NCI-H510A (cell line): ENCODE measurements around the gene FMN1.

Experiments
- DNase-seq: peaks from one replicate; lab custom pipeline; 2025; lab: John Stamatoyannopoulos, UW

The FMN1 gene

DNA sequence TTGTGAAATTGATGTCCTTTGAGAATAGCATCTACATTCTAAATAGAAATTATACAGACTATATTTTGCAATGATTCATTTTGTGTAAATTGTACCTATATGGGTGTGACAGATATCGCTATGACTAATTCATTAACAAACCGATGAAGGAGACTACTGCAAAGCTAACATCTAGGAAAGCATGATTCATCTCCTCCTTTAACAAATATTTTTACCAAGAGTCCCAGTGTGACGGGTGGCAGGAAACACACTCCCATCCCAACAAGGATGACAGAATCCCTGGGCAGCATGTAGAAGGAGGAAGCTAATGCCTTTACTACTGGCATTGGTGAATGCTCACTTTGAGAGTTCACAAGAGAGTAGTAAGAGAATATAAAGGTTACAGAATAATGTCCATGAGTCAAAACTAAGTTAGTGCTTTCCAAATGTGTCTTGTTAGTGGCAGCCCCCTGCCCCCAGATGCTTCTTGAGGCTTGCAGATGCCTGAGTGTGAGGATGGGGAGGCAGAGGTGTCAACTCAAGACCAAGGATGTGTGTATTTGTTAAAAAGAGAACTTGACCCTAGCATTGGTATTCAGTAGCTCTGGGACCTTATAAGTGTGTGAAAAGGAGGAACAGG is 180.6 kb downstream of the FMN1 start:
- no peak for DNase-seq

DNA sequence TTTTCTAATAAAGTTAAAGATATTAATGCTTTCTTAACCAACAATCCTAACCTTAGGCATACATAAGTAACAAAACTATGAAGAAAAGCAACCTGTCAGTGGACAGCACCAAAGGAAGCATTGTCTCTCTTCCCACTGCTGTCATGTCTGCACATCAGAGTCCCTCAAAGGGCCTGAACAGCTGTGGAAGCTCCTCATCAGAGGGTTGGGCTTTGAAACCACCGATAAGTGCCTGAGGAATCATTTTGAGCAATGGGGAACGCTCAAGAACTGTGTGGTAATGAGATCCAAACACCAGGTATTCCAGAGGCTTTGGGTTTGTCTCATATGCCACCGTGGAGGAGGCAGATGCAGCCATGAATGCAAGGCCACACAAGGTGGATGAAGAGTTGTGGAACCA is 182.5 kb downstream of the FMN1 start:
- DNase-seq, result no peak

DNA sequence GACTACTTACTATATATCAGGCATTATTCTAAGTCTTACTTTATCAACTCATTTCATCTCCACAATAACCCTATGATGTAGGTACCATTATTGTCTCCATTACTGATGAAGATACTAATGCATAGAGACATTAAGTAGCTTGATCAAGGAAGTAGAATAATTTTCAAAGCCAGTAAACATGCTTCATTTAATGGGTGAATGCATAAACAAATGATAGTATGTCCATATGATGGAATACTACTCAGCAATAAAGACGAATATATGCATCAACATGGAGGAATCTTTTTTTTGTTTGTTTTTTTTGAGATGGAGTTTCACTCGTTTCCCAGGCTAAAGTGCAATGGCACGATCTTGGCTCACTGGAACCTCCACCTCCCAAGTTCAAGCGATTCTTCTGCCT is 184.9 kb downstream of the FMN1 start:
- DNase-seq, result no peak

DNA sequence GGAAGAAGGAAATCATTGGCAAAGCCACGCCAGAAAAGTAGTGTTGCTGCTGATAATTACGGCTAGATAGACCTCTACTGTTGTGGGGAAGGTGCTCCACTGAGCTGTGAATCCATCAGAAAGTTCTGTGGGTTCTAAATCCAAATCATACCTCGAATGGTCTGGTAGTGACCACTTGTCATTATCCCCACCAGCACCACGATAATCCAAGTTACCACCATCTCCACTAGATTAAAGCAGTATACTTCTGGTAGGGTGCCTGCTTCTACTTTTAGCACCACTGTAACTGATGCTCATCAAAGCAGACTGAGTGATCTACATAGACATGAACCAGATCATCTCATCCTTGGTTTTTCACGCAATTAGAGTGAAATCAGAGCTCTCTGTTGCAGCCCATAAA is 185.5 kb downstream of the FMN1 start:
- no peak for DNase-seq

DNA sequence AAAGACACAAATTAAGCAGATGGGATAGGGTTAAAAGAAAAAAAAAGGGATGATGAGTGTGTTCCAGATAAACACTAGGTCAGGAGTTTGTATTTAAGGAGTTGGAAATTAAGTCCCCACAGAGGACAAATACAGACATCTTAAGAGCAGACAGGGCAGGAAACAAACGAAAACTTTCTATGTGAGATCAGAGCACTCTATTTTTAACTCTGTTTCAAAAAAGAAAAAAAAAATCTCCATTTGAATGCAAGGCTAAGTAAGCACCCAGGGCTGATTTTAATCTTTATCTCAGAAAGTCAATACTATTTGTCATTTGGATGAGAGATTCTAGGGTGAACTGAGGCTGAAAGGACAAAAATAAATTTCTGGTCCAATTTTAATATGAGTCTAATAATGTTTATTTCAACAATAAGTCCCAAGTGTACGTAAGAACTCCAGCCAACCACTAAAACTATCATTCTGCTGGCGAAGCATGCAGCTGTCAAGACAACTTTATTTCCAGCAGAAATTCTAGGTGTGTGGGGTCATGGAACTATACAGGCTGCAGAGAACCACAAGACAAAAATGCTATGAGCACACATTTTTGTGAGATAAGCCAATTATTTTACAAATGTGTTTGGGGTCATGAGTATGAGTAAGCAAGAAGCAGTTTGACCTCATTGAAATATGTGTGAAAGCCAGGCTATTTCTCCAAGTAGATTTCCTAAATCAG is 186.1 kb downstream of the FMN1 start:
- DNase-seq, result no peak

DNA sequence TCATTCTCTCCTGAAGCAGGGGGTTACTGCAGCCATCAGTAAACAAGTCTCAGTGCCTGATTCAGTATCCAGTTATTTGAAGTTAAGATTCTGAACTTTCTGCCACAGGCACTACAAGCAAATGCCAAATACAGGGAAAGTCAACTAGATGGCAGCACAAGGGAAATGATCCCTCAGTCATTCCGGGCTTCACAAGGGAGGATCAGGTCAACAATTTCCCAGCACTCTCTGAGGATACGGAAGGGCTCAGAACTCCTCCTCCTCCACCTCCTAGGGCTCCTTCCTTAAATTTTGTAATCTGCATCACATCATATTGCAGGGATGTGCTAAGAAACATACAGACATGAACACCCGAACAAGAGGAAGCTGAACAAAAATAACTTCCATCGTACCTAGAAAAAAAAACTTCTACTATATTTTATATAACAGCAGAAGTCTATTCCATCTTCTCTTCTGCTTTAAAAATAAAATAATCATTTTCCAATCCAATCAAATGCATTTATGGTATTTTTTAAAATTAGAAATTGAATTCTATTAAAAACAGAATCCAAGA is 187.1 kb downstream of the FMN1 start:
- DNase-seq, result no peak

DNA sequence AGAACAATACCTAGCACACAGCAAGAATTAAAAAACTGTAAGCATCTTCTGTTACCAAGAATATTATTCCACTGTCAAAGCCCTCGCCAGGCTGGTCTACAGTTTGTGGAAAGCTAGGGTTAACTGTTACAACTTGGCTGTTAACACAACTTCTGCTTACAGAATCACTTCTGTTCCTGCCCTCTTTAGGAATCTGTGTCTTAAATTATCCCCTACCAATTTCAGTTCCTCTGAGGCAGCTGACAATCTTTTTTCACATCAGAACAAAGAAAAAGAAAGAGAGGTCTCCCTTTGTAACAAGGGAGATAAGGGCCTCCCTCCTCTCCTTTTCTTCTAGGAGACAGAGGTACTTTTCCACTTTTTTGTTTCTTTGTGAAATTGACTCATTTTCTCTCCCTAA is 188.9 kb downstream of the FMN1 start:
- no peak for DNase-seq

DNA sequence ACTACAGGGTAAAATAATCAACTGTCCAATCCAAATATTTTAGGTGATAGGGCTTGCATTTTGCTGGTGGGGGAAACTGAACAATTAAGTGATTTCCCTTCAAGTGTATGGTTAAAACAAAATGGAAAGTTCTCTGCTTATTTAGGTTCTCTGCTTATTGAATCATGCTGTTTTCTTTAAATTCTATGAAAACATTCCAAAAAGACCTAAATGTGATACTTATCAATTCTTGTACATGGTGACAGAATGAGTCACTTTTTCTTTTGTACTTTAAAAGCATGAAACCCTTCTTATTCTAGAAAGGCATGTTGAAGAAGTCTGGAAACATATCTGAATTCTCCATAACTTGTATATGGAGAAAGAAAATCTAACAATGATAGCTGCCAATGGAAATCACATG is 192.6 kb downstream of the FMN1 start:
- no peak for DNase-seq

DNA sequence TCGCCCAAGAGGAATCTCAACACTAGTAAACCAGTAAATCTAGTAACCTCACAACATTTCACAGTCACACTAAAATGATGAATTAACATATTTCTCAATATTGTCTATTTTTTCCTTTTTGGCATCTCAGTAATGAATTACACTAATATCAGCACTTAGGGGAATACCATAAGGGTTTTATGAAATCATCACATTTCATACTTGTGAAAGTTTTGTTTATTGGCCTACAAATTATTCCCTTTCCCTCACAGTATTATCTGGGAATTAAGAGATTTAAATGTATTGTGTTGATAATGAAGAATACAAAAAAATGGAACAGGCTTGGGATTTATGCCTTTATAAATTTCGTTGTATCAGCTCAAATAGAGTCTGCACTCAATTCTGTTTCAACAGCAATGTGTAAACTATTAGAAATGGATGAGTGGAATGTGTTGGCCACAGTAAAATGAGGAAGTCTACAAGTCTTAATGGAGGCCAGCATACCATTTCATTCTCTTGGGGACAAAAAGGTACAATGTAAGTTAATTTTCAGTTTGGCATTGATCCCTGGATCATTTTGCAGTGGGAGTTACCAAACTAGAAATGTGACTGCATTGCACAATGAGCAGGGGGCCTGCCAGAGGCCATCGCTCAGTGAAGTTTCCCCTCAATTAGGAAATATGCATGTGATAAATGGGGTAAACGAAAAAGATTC is 195.4 kb downstream of the FMN1 start:
- DNase-seq, result no peak

DNA sequence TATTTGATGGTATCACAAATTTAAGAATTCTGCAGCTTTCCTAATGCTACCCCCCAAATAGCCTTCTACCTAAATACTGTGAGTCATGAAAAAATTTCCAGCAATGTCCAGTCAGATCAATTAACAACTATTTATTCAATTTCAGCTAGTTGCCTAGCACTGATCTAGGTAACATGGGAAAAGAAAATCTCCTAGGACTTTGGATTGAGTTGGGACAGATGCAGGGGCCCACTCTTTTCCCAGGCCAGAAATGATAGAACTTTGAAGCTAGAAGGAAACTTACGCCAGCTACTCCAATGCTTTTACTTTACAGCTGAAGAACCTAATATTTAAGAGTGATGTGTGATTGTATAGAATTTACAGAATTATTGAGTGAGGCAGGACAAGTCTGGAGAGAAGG is 196.3 kb downstream of the FMN1 start:
- DNase-seq, result no peak

DNA sequence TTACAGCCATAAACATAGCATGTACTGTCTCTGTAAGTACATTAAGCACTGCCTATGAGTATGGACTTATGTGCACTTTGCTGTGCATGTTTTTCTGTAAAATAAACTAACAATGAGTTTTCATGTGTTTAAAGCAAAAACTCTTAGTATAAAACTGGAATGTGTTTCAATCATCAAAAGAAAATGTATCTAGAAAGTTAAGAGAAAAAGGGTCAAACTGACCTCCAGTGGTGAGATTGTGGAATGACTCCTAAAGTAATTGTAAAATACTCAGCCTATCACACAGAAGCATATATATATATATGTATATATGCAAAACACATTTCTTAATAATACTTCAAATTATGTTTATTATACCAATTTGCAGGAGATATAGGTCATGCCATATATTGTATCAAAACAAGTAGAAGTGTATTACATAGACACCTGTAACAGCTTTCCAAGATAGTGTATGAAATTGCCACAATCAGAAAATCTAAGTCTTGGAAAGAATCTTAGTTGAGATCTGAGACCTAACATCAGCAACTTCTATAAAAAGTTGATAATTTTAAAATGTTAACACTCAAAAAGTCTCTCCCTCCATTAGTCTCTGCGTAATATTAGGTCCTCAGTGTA is 199.6 kb downstream of the FMN1 start:
- DNase-seq, result no peak

DNA sequence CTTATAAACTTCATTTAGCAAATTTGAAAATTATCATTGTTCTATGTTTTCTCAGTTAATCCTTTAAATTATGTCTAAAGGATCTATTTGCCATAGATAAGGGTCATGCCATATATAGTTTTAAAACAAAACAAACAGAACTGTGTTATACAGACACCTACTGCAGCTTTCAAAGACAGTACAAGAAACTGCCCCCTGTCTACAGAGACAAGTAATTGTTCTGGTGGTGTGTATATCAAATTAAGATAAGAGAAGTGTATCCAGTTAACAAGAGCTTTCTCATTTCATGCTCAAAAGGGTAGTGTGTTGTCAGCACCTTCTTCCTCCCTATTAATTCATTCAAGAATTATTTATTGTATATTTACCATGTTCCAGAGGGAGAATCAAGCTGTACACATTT is 201.2 kb downstream of the FMN1 start:
- DNase-seq, result no peak

DNA sequence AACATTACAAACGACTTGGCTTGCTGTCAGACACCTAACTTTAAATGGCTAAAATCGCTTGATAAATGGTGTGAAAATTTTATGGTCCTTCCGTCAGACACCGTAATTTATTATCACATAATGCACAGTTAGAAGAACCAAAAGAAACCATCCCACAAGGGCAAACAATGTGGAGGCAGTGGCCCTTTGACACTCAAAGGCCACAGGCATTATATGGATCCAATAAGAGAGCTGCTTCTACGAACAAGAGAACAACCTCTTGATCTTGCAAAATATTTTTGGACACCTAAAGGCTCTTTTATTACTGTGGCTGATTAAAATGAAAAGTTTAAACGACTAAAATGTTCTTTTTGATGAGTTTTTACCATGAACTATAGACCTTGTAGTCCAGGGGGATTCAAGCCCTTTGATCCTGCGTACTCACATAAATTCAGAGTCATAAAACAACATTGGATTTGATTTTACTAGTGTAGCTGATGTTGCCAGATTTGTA is 202.8 kb downstream of the FMN1 start:
- no peak for DNase-seq

DNA sequence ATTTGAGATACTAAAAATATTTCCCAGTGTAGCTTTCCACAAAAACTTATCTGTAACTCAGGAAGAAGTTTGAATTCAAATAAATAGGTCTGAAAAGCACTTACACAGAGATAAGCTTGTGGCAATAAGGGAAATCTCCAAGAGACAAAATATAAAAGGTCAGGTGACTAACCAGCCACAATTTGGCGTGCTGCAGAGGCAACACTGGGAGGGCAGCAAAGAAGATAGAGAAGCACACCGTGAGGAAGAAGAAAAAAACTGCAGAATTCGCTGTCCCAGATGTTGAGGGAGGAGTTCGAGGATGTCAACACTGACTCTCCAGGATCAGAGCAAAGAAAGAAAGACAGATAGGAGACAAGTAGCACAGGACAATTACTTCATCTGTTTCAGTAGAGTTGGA is 204.4 kb downstream of the FMN1 start:
- no peak for DNase-seq

DNA sequence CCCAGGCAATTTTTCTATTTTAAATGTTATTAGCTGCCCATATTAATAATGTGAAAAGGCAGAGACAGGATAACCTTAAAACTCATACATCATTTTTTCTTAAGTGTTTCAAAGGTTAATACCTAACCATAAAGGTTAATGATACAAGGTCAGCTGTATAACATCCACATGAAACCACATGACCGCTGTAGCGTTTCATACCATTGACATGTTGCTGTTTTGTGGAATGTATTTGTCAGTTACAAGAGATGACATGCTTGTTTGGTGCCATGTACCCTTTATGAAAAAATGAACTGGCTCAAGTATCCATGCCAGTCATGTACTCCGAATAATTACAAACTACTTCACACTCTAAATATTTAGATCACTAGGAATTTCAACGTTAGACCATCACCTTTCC is 207.4 kb downstream of the FMN1 start:
- no peak for DNase-seq

DNA sequence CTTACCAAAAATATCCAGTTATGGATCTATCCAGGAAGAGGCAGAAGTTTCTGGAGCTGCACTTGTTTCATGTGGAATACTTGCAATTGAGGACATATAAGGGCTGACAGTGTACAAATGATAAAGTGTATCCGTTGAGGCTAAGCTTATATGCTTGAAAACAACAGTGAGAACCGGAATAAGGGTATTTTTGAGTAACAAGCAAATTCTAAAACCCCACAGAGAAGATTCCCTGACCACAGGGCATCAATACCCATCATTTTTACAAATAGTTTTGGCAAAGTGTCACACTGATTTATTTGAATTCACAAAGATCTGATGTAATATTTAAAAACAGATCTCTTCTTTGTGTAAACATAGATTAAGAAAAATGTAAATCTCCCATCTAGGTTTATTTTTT is 208.4 kb downstream of the FMN1 start:
- DNase-seq, result no peak

DNA sequence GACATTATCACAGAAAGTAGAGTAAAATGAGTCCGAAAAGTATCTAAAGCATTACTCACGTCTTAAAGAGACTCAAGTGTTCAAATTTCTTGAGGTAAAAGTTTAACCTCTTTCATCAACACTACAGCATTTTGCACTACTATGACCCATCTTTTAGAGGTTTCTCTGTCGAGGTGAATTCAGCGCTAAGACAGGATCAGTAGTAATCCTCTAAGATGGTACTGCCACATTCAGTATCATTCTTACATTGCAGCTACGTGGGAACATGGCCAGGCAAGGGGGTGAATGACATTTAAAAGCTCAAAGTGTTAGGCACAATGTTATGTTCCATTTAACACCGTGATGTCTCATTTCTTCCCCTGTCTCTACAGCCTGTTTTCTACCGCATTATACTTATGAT is 210.8 kb downstream of the FMN1 start:
- no peak for DNase-seq

DNA sequence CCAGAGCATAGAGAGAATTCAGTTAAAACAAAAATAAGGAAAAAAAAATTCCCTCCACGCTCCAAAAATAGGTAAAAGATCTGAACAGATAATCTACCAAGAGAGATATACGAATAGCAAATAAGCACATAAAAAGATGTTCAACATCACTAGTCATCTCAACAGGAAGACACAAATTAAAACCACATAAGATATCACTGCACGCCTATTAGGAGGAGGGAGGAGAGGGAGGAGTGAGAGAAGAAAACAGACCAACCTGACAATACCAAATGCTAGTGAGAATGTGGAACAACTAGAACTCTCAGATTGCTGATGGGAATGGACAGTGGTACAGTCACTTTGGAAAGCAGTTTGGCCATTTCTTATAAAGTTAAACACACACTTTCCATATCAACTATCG is 212.5 kb downstream of the FMN1 start:
- DNase-seq, result no peak

DNA sequence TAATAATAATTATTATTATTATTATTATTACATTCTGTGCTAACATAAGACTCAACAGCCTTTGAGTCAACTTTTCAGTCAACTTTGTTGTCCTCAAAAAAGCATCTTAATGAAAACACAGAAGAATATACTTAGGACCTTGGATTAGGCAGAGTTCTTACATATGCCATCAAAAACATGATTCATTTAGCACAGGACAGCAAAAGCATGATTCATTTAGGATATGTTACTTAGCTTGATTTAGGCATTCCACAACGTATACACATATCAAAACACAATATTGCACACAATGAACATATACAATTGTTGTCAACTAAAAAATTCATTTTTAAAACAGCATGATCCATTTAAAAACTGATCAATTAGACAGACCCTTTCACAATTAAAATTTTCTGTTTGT is 213.0 kb downstream of the FMN1 start:
- DNase-seq, result no peak

DNA sequence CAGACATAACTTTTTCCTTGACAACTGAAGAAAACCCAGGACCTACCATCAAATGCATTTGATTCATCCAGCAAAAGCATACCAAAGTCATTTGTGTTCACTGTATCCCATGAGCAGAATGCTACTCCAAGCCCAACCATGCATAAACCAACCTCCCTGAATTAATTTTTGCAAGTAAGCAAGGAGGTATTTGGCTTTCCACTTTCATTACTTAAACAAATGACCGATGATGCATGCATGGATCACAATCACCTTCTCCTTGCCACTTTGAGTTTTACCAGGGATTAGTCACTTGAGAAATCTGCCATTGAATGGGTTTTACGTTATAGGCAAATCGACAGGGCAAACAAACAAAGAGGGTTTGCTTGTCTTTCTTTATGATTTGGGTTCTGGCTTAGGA is 214.8 kb downstream of the FMN1 start:
- DNase-seq, result no peak

DNA sequence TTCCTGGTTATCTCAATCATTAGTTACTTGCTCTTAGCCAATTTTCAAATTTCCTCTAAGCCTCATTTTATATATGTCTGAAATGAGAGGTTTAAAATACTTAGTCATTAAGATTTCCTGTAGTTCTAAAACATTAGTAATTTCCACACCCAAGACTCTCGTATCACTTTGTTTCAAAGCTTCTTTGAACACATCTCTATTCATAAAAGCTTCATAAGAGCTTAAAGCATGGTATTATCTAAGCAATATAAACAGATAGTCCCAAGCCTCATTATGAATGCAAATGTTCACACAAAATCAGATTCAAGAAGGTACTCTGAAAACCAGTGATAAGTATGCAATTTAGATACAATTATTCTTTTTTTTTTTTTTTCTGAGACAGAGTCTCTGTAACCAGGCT is 217.0 kb downstream of the FMN1 start:
- no peak for DNase-seq

DNA sequence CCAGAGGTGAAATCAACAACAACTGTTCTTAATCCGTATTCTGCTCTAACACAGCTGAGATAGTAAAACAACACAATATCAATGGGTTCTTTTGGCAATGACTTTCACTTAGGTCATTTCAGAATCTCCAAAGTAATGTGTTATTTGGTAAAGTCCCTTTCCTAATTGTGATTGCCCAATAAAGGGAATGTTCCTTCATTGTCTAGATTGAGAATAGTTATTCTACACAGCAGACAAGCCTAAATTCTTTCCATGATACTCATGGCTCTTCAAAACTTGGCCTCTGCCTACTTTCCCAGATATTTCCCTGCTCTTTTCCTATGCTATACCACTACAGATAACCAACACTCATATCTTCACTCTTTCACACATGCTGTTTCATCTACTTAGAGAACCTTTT is 219.8 kb downstream of the FMN1 start:
- DNase-seq, result no peak

DNA sequence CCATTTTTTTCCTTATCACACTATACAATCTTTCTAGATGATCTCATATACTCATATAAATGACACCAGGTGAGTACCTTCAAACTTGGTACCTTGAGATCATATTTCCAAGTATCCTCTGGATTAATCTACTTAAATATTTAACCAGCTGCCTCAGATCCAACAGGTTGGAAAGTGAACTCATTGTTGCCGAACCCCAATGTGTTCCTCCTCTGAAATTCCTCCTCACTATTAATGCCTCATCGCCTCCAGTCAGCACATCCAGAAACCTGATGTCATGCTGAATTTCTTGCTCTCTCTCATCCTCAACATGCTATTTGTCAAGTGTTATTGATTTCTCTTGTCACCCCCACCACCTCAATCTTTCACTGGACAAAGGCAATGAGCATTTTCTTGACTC is 221.8 kb downstream of the FMN1 start:
- DNase-seq, result no peak
